ENCODE data around the gene LOXHD1. TPM values are rescaled to one million over a fixed set of nuclear protein-coding genes. Genes with fewer than 3 reads are reported as not detected.

The LOXHD1 gene
- total and polyA plus RNA-seq, 10 of the 15 experiments (the other 5 are each of a cell fraction or from before 2014, with no cell fraction given): not detected

- H3K36me3 ChIP-seq (ENCODE audit: control insufficient read depth in 2 of 2, insufficient read depth in 2 of 2, low read length in 1 of 2): no peaks in the 10 kb centered on the region
- no peaks in the 10 kb centered on the region for H3K9me3 ChIP-seq (replicated peaks; ENCODE audit: control insufficient read depth, insufficient read depth, low read length)
- no peak overlapping the region for H3K9ac ChIP-seq (ENCODE audit: control insufficient read depth, insufficient read depth, low read length)
- 75% methylated on average over 5 of the region's 5 CpGs for WGBS (ENCODE audit: insufficient coverage, insufficient replicate concordance, low lambda C conversion rate, missing lambda C conversion rate)
- CTCF ChIA-PET: no interaction called here
- H3K4me2 ChIP-seq (ENCODE audit: control insufficient read depth, insufficient read depth): no peak overlapping the region
- H3K79me2 ChIP-seq (ENCODE audit: control insufficient read depth, insufficient read depth, low read length): no peaks in the 10 kb centered on the region
- intact Hi-C loops (cut with micrococcal nuclease; ENCODE audit: unreplicated experiment) (no loop called here), in situ Hi-C loops (cut with MboI) (no loop called here)
- FAIRE-seq (no peak), ATAC-seq (no peak), DNase-seq (ENCODE audit: low read depth, low spot score) (no peak)
- POLR2A ChIA-PET: no interaction called here
- no peaks in the 10 kb centered on the region for H3K4me1 ChIP-seq (ENCODE audit: control insufficient read depth, insufficient read depth, low read length)
- no peak overlapping the region for H2AFZ ChIP-seq (ENCODE audit: control insufficient read depth, low read depth, low read length)
- no peak overlapping the region for H3K27ac ChIP-seq (ENCODE audit: control insufficient read depth, insufficient read depth)
- no peak overlapping the region for H3K4me3 ChIP-seq
- H3K27me3 ChIP-seq (replicated peaks in 1 of 2; ENCODE audit: control insufficient read depth in 2 of 2, insufficient read depth in 2 of 2, low read length in 1 of 2): peaks cover 0 to 7% of the 10 kb centered on the region in 2 experiments; a peak in 1 of 4 replicates
- SMC1A ChIA-PET (ENCODE audit: uncharacterized antibody, unreplicated experiment): no interaction called here
- H4K20me1 ChIP-seq (ENCODE audit: control insufficient read depth, insufficient read depth): no peaks in the 10 kb centered on the region
- no TSS peak for BruUV-seq (replicated peaks)
- RAD21 ChIA-PET (ENCODE audit: unreplicated experiment): no interaction called here
- TF ChIP-seq ZBTB11 (CRISPR knock-in tag; IDR thresholded peaks at IDR 0.05): no peak
- no peak for TF ChIP-seq ZNF687 (IDR thresholded peaks at IDR 0.05)
- TF ChIP-seq ESRRA (IDR thresholded peaks at IDR 0.05; ENCODE audit: low read length): no peak
- no peak for TF ChIP-seq NKRF (conservative IDR thresholded peaks at IDR 0.05)
- TF ChIP-seq SRF (IDR thresholded peaks at IDR 0.05; ENCODE audit: low read depth in 2 of 2, low read length in 2 of 2): no peak
- no peak for TF ChIP-seq ELK1 (IDR thresholded peaks at IDR 0.05; ENCODE audit: low read depth, low read length)
- TF ChIP-seq E4F1 (IDR thresholded peaks at IDR 0.05; ENCODE audit: borderline replicate concordance, partially characterized antibody): no peak
- no peak for TF ChIP-seq EED (IDR thresholded peaks at IDR 0.05; ENCODE audit: low read depth)
- TF ChIP-seq NRF1 (conservative IDR thresholded peaks at IDR 0.05; ENCODE audit: low read depth, low read length): no peak
- TF ChIP-seq ZNF274 (IDR thresholded peaks at IDR 0.05; ENCODE audit: insufficient read depth, insufficient read length): no peak
- no peak for TF ChIP-seq ZNF207 (IDR thresholded peaks at IDR 0.05; ENCODE audit: borderline replicate concordance)
Observed at GRCh38 chr18:46607926-46608325, 49.1 kb downstream of the LOXHD1 start.

Measured in GM12878 (cell line).